ENCODE measurements around the gene CHRDL2. TPM values are rescaled to one million over a fixed set of nuclear protein-coding genes. Genes with fewer than 3 reads are reported as not detected.
"Not testable (repeated sequence)": the region's sequence is repeated elsewhere in the genome, so short reads cannot be mapped to it uniquely, and the experiment has no call there.

Gene CHRDL2
- total RNA-seq, 1 donor from 2014 or later, result not detected

- DNase-seq, result no peak
These were observed 61.7 kb downstream of the CHRDL2 start for GRCh38 chr11:74669211-74670160.

DNA sequence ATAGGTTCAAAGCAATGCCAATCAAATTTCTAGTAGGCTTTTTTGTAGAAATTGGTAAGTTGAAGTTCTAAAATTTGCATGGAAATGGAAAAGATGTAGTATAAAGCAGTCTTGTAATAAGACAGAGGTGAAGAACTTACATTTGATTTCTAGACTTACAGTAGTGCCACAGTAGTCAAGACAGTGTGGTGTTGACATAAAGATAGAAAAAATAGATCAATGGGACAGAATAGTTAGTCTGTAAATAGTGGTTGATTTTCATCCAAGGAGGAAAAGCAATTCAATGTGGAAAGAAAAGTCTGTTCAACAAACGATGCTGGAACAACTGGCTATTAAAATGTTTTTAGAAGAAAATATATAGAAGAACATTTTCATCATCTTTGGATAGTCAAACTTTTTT is 67.9 kb downstream of the CHRDL2 start:
- no peak for DNase-seq

- no peak for DNase-seq
These were observed 68.6 kb downstream of the CHRDL2 start for GRCh38 chr11:74662487-74663103.

- not testable (repeated sequence) for DNase-seq
These were observed 72.1 kb downstream of the CHRDL2 start for GRCh38 chr11:74659124-74659523.

DNA sequence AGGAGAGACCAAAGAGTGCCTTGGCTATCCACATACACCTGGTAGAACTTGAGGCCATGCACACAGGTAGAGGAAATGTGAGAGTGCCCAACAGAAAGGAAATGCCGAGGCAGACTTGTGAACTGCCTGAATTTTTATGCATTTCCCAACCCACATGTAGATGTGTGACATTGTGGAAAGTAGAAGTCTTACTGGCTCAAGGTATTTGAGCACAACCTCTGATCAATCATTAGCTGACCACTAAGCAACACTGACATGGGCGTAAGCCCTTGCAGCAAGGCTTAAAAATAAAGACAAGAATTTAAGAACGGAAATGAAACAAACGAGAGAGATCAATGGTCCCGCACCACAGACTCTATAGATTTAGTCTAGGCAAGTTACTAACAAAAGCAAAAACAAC is 76.2 kb downstream of the CHRDL2 start:
- DNase-seq, result no peak

DNA sequence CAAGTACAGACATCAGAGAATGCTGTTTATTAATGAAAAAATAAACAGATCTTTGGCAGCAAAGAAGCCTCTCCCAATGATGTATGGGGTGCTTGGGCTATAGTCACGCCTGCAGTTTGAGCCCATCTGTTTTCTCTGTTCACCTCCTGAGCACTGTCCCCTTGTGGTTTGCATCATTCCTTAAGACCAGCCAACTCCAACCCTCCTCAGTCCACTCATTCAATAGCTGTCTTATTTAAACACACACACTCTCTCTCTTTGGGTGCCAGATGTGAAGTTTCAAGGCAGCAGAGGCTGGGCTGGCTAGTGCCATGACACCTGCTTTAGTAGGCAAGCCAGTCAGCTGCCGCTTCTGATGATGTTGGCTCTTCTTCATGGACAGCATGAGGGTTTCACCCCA is 80.7 kb downstream of the CHRDL2 start:
- DNase-seq, result no peak

DNA sequence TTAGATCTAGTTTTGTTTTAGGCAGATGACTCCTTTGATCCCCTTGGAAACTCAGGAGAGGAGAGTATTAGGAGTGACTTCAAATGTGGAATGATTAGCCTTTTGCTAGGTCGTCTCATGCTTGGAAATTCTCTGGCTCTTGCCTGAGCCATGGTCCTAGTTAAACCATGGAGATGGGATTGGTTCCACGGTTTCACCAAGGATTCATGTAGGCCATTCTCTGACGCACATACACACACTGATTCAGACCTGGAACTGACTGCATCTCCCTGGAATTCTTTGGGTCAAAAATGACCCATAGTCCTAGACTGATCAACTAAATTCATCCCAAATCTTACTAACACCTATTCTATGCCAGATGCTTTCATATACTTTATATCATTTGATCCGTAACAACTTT is 82.3 kb downstream of the CHRDL2 start:
- DNase-seq, result no peak

DNA sequence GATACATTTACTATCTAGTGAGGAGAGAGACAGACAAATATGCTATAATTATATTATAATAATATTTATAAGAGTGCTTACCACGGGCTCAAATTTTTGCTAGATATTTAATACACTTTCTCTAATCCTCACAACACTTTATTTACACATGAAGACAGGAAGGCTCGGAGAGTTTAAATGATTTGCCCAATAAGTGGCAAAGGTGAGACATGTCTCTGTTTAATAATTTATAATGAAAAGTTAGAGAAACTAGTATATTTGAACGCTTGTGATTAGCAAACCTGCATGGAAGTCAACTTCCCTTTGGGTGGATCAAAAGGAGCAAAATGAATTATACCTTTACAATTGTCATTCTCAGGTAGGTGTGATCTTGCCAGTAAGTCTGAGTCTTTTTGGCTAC is 83.4 kb downstream of the CHRDL2 start:
- no peak for DNase-seq

GRCh38 chr11:74647404-74647803 is 83.8 kb downstream of the CHRDL2 start:
- DNase-seq, result no peak

GRCh38 chr11:74646954-74647353 is 84.3 kb downstream of the CHRDL2 start:
- no peak for DNase-seq

Small RNAs within 50 kb of the gene (small RNA-seq; reads per million reads assigned to genes)
- not detected for gene MIR4696
- not detected for gene RANP3
- not detected for gene RN7SKP297

Other genes starting within 250 kb of the CHRDL2 start
- gene LIPT2, start 237.7 kb downstream of the CHRDL2 start, total RNA-seq, result 3.1 TPM
- 14.5 TPM for gene POLD3, start 138.8 kb downstream of the CHRDL2 start, total RNA-seq
- gene RNF169, start 17.4 kb upstream of the CHRDL2 start, total RNA-seq, result 39.3 TPM
- 10.1 TPM for gene XRRA1, start 217.7 kb upstream of the CHRDL2 start, total RNA-seq
- gene SPCS2, start 217.8 kb upstream of the CHRDL2 start, total RNA-seq, result 20.1 TPM